NCI-H146 (cell line): ENCODE data around the gene CD1E.
"Not testable (repeated sequence)": the region's sequence is repeated elsewhere in the genome, so short reads cannot be mapped to it uniquely, and the experiment has no call there.

ENCODE experiments used
- DNase-seq: peaks from one replicate; lab custom pipeline; 2025; lab: John Stamatoyannopoulos, UW

The CD1E gene

DNA sequence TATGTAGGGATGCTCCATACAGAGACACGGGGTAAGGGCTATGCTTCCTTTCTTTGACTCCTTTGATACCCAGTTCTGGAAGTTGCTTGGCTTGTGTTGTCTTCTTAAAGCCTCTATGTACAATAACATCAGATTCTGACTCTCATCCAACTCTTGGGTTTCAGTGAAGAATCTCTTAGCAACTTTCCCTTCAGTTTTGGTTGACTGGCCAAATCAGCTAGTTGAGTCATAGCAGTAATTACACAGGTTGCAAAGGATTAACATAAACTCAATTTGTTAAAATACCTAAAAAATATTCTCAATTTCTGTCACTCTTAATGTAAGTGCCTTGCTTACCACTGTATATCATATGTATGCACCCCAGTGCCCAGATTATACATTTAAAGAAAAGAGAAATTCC lies 9.2 kb downstream of the CD1E start:
- DNase-seq = no peak

DNA sequence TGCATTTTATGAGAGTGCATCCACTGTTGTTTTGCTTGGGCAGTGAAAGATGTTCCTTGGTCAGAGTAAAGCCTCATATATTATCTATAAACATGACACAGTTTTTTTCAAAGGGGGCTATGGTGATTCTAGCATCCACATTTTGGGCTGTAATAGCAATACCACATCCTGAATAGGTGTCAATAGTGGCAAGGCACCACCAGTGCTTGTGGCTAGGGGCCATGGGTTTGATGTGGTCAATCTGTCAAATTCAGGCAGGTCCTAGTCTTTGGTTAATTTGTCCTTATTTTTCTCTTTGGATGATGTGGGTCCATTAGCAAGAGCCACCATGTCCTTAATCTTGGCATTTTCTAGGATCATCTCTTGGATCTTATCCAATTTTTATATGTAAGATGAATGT lies 13.1 kb downstream of the CD1E start:
- DNase-seq = no peak

DNA sequence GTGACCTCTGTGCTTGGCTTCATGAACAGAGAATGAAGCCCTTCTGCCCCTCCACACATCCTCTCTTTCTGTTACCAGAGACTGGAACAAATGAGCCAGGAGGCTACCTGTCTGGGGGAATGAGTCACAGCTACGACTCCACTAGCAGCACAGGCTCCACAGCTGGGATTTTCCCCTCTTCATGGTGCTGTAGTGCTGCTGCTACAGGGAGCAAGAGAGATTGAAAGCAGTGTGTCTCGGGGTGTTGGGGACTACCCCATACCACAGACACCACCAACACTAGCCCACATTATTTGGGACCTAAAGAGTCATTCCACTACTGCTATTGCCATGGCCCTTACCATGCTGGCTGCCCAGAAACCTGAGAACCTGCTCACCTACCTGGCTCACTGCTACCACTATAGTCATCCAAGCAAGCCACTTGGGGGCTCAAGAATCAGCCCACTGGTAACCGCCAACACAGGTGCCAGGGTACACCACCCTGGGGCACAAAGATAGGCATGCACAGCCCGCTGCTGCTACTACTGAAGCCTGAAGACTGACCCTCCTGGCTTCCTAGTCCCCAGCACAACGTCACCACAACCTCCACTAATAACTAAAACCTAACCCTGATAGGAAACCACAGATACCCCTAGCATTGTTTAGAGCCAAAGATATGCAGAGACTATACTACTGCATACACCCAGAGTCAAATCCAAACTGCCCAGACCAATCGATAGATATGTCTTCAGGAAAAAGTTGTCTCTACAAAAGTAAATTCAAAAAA lies 17.7 kb downstream of the CD1E start:
- no peak for DNase-seq

DNA sequence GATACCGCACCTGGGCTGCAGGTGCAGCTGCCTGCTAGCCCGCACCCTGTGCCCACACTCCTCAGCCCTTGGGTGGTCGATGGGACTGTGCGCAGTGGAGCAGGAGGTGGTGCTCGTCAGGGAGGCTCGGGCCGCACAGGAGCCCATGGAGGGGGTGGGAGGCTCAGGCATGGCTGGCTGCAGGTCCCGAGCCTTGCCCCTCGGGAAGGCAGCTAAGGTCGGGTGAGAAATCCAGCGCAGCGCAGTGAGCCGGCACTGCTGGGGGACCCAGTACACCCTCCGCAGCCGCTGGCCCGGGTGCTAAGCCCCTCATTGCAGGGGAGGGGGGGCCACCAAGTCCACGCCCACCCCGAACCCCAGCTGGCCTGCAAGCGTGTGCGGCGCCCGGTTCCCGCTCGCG lies 20.4 kb downstream of the CD1E start:
- not testable (repeated sequence) for DNase-seq

DNA sequence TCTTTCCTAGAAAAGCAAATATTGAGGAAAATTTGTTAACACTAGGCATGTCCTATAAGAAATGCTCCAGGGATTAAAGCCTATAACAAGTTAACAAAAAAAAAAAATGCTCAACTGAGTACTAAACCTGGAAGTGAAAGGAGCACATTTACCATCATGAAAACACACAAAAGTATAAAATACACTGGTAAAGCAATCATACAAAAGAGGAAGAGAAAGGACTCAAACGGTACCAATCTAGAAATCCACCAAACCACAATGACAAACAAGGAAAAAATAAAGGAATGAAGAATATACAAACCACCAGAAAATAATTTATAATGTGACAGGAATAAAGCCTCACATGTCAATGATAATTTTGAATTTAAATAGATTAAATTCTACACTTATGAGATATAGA lies 21.2 kb downstream of the CD1E start:
- no peak for DNase-seq

DNA sequence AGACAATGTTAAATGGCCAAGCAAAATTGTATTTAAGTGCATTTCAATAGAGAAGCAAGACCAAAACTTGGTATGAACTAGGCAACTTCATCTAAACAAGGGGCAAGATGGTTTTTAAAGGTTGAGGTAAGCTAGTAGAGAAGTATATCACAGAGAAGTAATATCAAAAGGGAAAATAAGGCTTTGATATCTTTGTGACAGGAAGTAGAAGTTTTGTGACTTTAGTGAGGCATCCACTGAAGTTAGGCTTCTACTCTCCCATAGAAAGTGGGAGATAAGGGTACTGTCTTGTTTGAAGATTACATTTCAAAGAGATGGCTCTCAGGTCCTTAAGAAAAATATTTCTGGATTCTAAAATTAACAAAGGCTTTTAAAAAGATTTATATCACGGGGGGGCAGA lies 36.6 kb downstream of the CD1E start:
- no peak for DNase-seq

DNA sequence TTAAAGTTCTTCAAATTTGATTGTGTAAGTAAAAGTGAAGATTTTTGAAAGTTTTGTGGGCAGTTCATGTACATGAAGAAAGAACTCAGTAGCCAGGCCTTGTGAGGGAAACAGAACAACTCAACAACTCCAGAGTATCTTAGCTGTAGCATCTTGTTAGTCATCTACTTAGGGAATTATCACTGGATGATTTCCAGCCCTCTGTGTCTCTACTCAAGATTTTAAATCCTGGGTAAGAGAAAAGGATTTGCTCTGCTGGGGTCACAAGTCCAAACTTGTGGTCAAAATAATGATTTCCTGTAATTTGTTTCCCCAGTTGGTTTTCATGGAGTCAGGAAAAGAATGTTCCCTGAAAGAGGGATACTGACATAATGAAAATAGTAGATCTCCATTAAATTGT lies 37.4 kb downstream of the CD1E start:
- no peak for DNase-seq

DNA sequence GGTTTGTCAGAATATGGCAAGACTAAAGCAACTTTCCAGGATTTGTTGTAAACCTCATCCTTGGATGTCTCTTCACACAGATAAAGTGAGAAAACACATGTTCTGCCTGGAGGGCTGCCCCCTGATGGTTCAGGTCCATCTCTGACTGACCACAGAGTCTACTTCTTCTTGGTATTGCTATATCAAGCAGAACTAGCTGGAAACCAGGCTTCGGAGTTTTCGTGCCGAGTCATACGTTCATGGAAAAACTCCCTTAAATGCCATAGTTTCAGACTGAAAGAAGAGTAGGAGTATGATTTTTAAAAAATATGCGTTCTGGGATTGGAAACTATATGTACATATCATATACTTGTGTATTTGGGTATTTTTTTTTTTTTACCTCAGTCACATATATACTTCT lies 39.8 kb downstream of the CD1E start:
- DNase-seq = no peak

DNA sequence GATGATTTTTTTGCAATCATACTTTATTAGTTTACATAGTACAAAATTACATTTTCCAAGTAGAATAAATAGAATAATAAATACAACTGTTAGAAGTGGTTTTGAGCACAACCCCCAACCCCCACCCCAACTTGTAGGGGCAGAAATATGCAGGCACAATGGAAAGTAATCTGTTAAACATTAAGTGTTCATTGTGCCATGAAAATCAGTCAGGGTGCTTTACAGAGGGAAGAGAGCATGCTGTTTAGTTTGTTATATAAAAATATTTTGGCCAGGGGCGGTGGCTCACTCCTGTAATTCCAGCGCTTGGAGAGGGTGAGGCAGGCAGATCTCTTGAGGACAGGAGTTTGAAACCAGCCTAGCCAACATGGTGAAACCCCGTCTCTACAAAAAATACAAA lies 43.0 kb downstream of the CD1E start:
- no peak for DNase-seq

DNA sequence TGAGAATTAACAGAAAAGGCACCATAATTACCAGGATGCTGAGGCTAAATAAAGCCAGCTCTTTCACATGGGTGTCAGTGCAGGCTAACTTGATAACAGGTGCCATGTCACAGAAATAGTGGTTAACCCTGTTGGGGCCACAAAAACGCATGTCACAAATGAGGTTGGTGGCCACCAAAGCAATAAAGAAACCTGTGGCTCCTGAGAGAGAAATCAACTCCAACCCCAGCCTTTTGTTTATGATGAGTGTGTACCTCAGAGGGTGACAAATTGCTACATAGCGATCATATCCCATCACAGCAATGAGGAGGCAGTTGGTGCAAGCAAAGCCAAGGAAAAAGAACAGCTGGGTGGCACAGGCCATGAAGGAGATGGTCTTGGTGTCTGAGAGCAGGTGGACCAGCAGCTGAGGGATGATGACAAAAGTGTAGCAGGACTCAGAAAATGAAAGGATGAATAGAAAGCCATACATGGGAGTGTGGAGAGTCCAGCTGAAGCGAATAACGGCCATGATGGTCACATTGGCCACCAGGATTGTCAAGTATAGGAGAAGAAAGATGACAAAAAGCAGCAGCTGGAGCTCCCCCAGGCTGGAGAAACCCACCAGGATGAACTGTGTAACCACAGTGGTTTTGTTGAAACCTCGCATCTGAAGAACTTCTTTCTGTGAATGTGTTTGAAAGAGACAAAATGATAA lies 45.3 kb downstream of the CD1E start, which contains the start of gene OR10T2:
Gene OR10T2, minus strand, starts transcription at position 649 of the 697 bp plus-strand sequence. Its CDS starts 0 bp downstream, at position 649.
- DNase-seq = no peak

DNA sequence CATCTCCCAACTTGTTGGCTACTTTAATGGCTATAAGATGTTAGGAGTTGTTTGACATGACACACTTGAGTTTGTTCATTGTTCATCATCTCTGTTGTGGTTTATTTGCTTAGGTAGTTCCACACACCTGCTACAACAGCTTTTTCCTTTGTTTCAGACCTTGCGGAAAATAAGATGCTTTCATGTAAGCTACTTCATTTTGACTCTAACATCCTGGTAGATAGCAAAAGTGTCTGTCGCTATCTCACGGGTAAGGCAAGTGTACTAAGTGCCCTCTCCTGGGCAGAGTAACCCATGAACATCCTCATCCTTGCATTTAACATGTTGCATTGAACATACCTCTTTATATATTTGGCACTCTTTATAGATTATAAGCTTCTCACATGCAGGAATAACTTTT lies 47.2 kb downstream of the CD1E start:
- DNase-seq = no peak

DNA sequence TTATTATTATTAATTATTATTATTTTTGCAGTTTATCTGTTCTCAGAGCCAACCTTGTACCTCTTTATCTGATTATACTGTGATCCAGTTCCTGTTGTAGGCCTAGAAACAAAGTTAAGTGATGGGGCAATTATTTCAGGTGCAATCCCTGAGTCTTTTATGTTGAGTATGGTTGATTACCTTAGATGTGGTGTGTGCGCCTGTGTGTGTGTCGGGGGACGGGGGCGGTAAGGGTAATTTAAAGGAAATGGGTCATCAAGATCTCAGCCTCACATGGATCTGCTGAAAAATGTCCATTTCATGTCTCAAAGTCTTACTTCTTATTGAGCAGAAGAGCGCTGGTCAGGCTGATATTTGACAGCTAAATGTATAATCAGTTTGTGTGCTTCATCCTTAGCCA lies 53.4 kb downstream of the CD1E start:
- no peak for DNase-seq
